ENCODE measurements around the gene BZW2. TPM values are rescaled to one million over a fixed set of nuclear protein-coding genes. Genes with fewer than 3 reads are reported as not detected.

Gene BZW2
- 78.6 and 97.0 TPM in 2 replicates for total RNA-seq (2014; rRNA removed; shearing (Covaris generic))

- peak within 1 kb of the TSS; percentile 83 for H3K4me3 ChIP-seq
- H3K4me1 ChIP-seq (replicated peaks), result peaks cover 15% of the 10 kb centered on the region
- H3K27ac ChIP-seq, result peak within 1 kb of the TSS; percentile 96
- peak; percentile 96 to 98 for DNase-seq (ENCODE audit: low read depth in 1 of 2, low spot score in 2 of 2)
- H3K36me3 ChIP-seq, result peaks cover 19% of the 10 kb centered on the region
- no peaks in the 10 kb centered on the region for H3K27me3 ChIP-seq (replicated peaks)
- no peaks in the 10 kb centered on the region for H3K9me3 ChIP-seq (replicated peaks)
Measured at GRCh38 chr7:16645593-16646471, at the start of gene BZW2, which contains the start of gene ANKMY2. TSS of gene BZW2 (plus strand) at chr7:16646181. CDS start at chr7:16665444, 19,263 bp downstream. TSS of gene ANKMY2 (minus strand) at chr7:16645754. CDS start at chr7:16645573, 181 bp downstream.

- no peak for DNase-seq (ENCODE audit: low read depth in 1 of 2, low spot score in 2 of 2)
- H3K27me3 ChIP-seq (replicated peaks), result no peaks in the 10 kb centered on the region
Measured at GRCh38 chr7:16598015-16598414, 48.0 kb upstream of the BZW2 start.

GRCh38 chr7:16599860-16600259 lies 46.1 kb upstream of the BZW2 start:
- no peak overlapping the region for H3K4me3 ChIP-seq
- no peak for DNase-seq (ENCODE audit: low read depth in 1 of 2, low spot score in 2 of 2)
- H3K36me3 ChIP-seq, result peaks cover 44% of the 10 kb centered on the region
- no peak overlapping the region for H3K27ac ChIP-seq
- H3K9me3 ChIP-seq (replicated peaks), result no peaks in the 10 kb centered on the region
- H3K27me3 ChIP-seq (replicated peaks), result no peaks in the 10 kb centered on the region
- H3K4me1 ChIP-seq (replicated peaks), result no peaks in the 10 kb centered on the region

More at GRCh38 chr7:16598015-16598414, 48.0 kb upstream of the BZW2 start:
- Histone ChIP-seq H3K4me1 (replicated peaks) (no peaks in the 10 kb centered on the region), H3K4me3 (no peak overlapping the region), H3K27ac (no peak overlapping the region), H3K9me3 (replicated peaks) (no peaks in the 10 kb centered on the region), H3K36me3 (peaks cover 26% of the 10 kb centered on the region)

- peaks cover 59% of the 10 kb centered on the region for H3K36me3 ChIP-seq
- H3K4me1 ChIP-seq (replicated peaks), result no peaks in the 10 kb centered on the region
- H3K9me3 ChIP-seq (replicated peaks), result no peaks in the 10 kb centered on the region
- no peak overlapping the region for H3K4me3 ChIP-seq
- H3K27ac ChIP-seq, result no peak overlapping the region
- no peaks in the 10 kb centered on the region for H3K27me3 ChIP-seq (replicated peaks)
- no peak for DNase-seq (ENCODE audit: low read depth in 1 of 2, low spot score in 2 of 2)
Measured at GRCh38 chr7:16603633-16604032, 42.3 kb upstream of the BZW2 start.

GRCh38 chr7:16604054-16604453 lies 41.9 kb upstream of the BZW2 start:
- no peaks in the 10 kb centered on the region for H3K27me3 ChIP-seq (replicated peaks)
- H3K4me1 ChIP-seq (replicated peaks), result no peaks in the 10 kb centered on the region
- DNase-seq (ENCODE audit: low read depth in 1 of 2, low spot score in 2 of 2), result no peak
- peaks cover 56% of the 10 kb centered on the region for H3K36me3 ChIP-seq
- H3K4me3 ChIP-seq, result no peak overlapping the region
- H3K9me3 ChIP-seq (replicated peaks), result no peaks in the 10 kb centered on the region
- no peak overlapping the region for H3K27ac ChIP-seq

- no peaks in the 10 kb centered on the region for H3K4me1 ChIP-seq (replicated peaks)
Measured at GRCh38 chr7:16606704-16607103, 39.3 kb upstream of the BZW2 start.

GRCh38 chr7:16609842-16610450 lies 36.0 kb upstream of the BZW2 start:
- H3K36me3 ChIP-seq, result peaks cover 46% of the 10 kb centered on the region
- H3K9me3 ChIP-seq (replicated peaks), result no peaks in the 10 kb centered on the region
- H3K4me3 ChIP-seq, result no peak overlapping the region
- no peaks in the 10 kb centered on the region for H3K27me3 ChIP-seq (replicated peaks)
- no peak overlapping the region for H3K27ac ChIP-seq
- no peak for DNase-seq (ENCODE audit: low read depth in 1 of 2, low spot score in 2 of 2)
- H3K4me1 ChIP-seq (replicated peaks), result no peaks in the 10 kb centered on the region

More at GRCh38 chr7:16606704-16607103, 39.3 kb upstream of the BZW2 start:
- H3K9me3 ChIP-seq (replicated peaks), result no peaks in the 10 kb centered on the region
- no peak for DNase-seq (ENCODE audit: low read depth in 1 of 2, low spot score in 2 of 2)
- no peak overlapping the region for H3K4me3 ChIP-seq
- H3K27ac ChIP-seq, result no peak overlapping the region
- H3K27me3 ChIP-seq (replicated peaks), result no peaks in the 10 kb centered on the region
- H3K36me3 ChIP-seq, result peaks cover 56% of the 10 kb centered on the region

- no peaks in the 10 kb centered on the region for H3K9me3 ChIP-seq (replicated peaks)
- no peak for DNase-seq (ENCODE audit: low read depth in 1 of 2, low spot score in 2 of 2)
Measured at GRCh38 chr7:16611711-16612110, 34.3 kb upstream of the BZW2 start.

GRCh38 chr7:16615228-16615627 lies 30.8 kb upstream of the BZW2 start:
- Histone ChIP-seq H3K36me3 (peaks cover 56% of the 10 kb centered on the region), H3K27me3 (replicated peaks) (no peaks in the 10 kb centered on the region), H3K9me3 (replicated peaks) (peaks cover 2% of the 10 kb centered on the region; the same call in 1 of the 2 replicates), H3K27ac (no peak overlapping the region), H3K4me3 (no peak overlapping the region), H3K4me1 (replicated peaks) (peaks cover 3% of the 10 kb centered on the region)
- DNase-seq (ENCODE audit: low read depth in 1 of 2, low spot score in 2 of 2), result no peak

More at GRCh38 chr7:16611711-16612110, 34.3 kb upstream of the BZW2 start:
- Histone ChIP-seq H3K27ac (no peak overlapping the region), H3K36me3 (peaks cover 49% of the 10 kb centered on the region), H3K4me3 (no peak overlapping the region), H3K27me3 (replicated peaks) (no peaks in the 10 kb centered on the region), H3K4me1 (replicated peaks) (no peaks in the 10 kb centered on the region; the same call in 1 of the 2 replicates)

- DNase-seq (ENCODE audit: low read depth in 1 of 2, low spot score in 2 of 2), result no peak
- no peak overlapping the region for H3K4me3 ChIP-seq
Measured at GRCh38 chr7:16616122-16616521, 29.9 kb upstream of the BZW2 start.

GRCh38 chr7:16616542-16616941 lies 29.4 kb upstream of the BZW2 start:
- peaks cover 59% of the 10 kb centered on the region for H3K36me3 ChIP-seq
- H3K4me3 ChIP-seq, result no peak overlapping the region
- peaks cover 4% of the 10 kb centered on the region; the same call in 1 of the 2 replicates for H3K9me3 ChIP-seq (replicated peaks)
- no peak overlapping the region for H3K27ac ChIP-seq
- H3K4me1 ChIP-seq (replicated peaks), result peaks cover 3% of the 10 kb centered on the region
- H3K27me3 ChIP-seq (replicated peaks), result no peaks in the 10 kb centered on the region
- DNase-seq (ENCODE audit: low read depth in 1 of 2, low spot score in 2 of 2), result no peak

More at GRCh38 chr7:16616122-16616521, 29.9 kb upstream of the BZW2 start:
- Histone ChIP-seq H3K9me3 (replicated peaks) (peaks cover 4% of the 10 kb centered on the region; the same call in 1 of the 2 replicates), H3K4me1 (replicated peaks) (peaks cover 3% of the 10 kb centered on the region), H3K36me3 (peaks cover 58% of the 10 kb centered on the region), H3K27ac (no peak overlapping the region), H3K27me3 (replicated peaks) (no peaks in the 10 kb centered on the region)

- no peak for DNase-seq (ENCODE audit: low read depth in 1 of 2, low spot score in 2 of 2)
- no peaks in the 10 kb centered on the region for H3K27me3 ChIP-seq (replicated peaks)
- no peak overlapping the region for H3K4me3 ChIP-seq
- peaks cover 4% of the 10 kb centered on the region; the same call in 1 of the 2 replicates for H3K9me3 ChIP-seq (replicated peaks)
- H3K36me3 ChIP-seq, result peaks cover 63% of the 10 kb centered on the region
- H3K4me1 ChIP-seq (replicated peaks), result peaks cover 3% of the 10 kb centered on the region
- H3K27ac ChIP-seq, result no peak overlapping the region
Measured at GRCh38 chr7:16619979-16620408, 26.0 kb upstream of the BZW2 start.

- DNase-seq (ENCODE audit: low read depth in 1 of 2, low spot score in 2 of 2), result no peak
- no peak overlapping the region for H3K4me3 ChIP-seq
- H3K27me3 ChIP-seq (replicated peaks), result no peaks in the 10 kb centered on the region
- no peaks in the 10 kb centered on the region for H3K4me1 ChIP-seq (replicated peaks)
- peaks cover 34% of the 10 kb centered on the region for H3K36me3 ChIP-seq
- H3K27ac ChIP-seq, result no peak overlapping the region
- H3K9me3 ChIP-seq (replicated peaks), result no peaks in the 10 kb centered on the region
Measured at GRCh38 chr7:16626388-16626787, 19.6 kb upstream of the BZW2 start.

GRCh38 chr7:16627236-16627635 lies 18.7 kb upstream of the BZW2 start:
- DNase-seq (ENCODE audit: low read depth in 1 of 2, low spot score in 2 of 2), result no peak
- no peaks in the 10 kb centered on the region for H3K27me3 ChIP-seq (replicated peaks)
- H3K9me3 ChIP-seq (replicated peaks), result no peaks in the 10 kb centered on the region
- H3K4me1 ChIP-seq (replicated peaks), result no peaks in the 10 kb centered on the region
- no peak overlapping the region for H3K27ac ChIP-seq
- no peak overlapping the region for H3K4me3 ChIP-seq
- peaks cover 28% of the 10 kb centered on the region for H3K36me3 ChIP-seq
